HFFc6 (cell line): ENCODE data around the gene ZAR1L. TPM values are rescaled to one million over a fixed set of nuclear protein-coding genes. Genes with fewer than 3 reads are reported as not detected.

Experiments used
- DNase-seq: peaks from one replicate; pipeline ENCODE4 v3.0.0-alpha.2; 2018
- H3K27ac Mint-ChIP-seq: 2 replicates; pipeline ENCODE4 v1.8.0; 2020; ENCODE audit warnings: mild to moderate bottlenecking, mixed read lengths
- H3K27me3 Mint-ChIP-seq: 2 replicates; pipeline ENCODE4 v1.8.0; 2021; ENCODE audit warnings: mild to moderate bottlenecking, moderate library complexity, mixed read lengths; ENCODE audit not compliant: insufficient read depth
- H3K36me3 Mint-ChIP-seq: 2 replicates; pipeline ENCODE4 v1.8.0; 2021; ENCODE audit warnings: low read depth, mixed read lengths
- H3K4me1 Mint-ChIP-seq: 2 replicates; pipeline ENCODE4 v1.8.0; 2020; ENCODE audit warnings: low read depth, mixed read lengths
- H3K4me3 Mint-ChIP-seq: 2 replicates; pipeline ENCODE4 v1.8.0; 2020; ENCODE audit warnings: mild to moderate bottlenecking, moderate library complexity, mixed read lengths
- H3K9me3 Mint-ChIP-seq: 2 replicates; pipeline ENCODE4 v1.8.0; 2020; ENCODE audit warnings: mild to moderate bottlenecking, mixed read lengths
- CTCF ChIP-seq: fragments of 200-600 bp; sonication (generic); IDR thresholded peaks from 2 replicates; pipeline ENCODE4 v1.5.0; 2021; ENCODE audit warnings: antibody characterized with exemption, mild to moderate bottlenecking
- total RNA-seq, 6 experiments: library from RNA; stranded (reverse); fragmentation: NEBNext Ultra II Directional; extraction: Animal tissue kit (Norgen Biotek cat#: 25700); gene quantifications; 2 replicates in 1 of 6; 3 replicates in 5 of 6; pipeline ENCODE4 v1.2.3, GENCODE V29; 2021

ZAR1L gene
- total RNA-seq, 6 experiments from 2014 or later: not detected

- Mint-ChIP-seq H3K9me3 (no peaks in the 10 kb centered on the region), H3K27ac (no peak overlapping the region), H3K4me3 (no peak overlapping the region), H3K36me3 (no peaks in the 10 kb centered on the region), H3K4me1 (peaks cover 2% of the 10 kb centered on the region), H3K27me3 (no peaks in the 10 kb centered on the region; the same call in 1 of the 2 replicates)
- DNase-seq: no peak
- no peak for TF ChIP-seq CTCF
These were observed 59.4 kb downstream of the ZAR1L start for GRCh38 chr13:32255724-32256109.

- no peak for DNase-seq
- no peak for TF ChIP-seq CTCF
- H3K36me3 Mint-ChIP-seq: no peaks in the 10 kb centered on the region
- H3K9me3 Mint-ChIP-seq: no peaks in the 10 kb centered on the region
- no peaks in the 10 kb centered on the region; the same call in 1 of the 2 replicates for H3K4me1 Mint-ChIP-seq
- no peak overlapping the region for H3K27ac Mint-ChIP-seq
- no peaks in the 10 kb centered on the region; the same call in 1 of the 2 replicates for H3K27me3 Mint-ChIP-seq
- H3K4me3 Mint-ChIP-seq: no peak overlapping the region
These were observed 60.0 kb downstream of the ZAR1L start for GRCh38 chr13:32254916-32255723.

- no peak for TF ChIP-seq CTCF
- DNase-seq: no peak
These were observed 60.7 kb downstream of the ZAR1L start for GRCh38 chr13:32254416-32254815.

GRCh38 chr13:32253911-32254399 lies 61.2 kb downstream of the ZAR1L start:
- TF ChIP-seq CTCF: no peak
- Mint-ChIP-seq H3K4me3 (no peak overlapping the region), H3K27ac (no peak overlapping the region), H3K36me3 (peaks cover 8% of the 10 kb centered on the region; the same call in 1 of the 2 replicates), H3K27me3 (no peaks in the 10 kb centered on the region; the same call in 1 of the 2 replicates), H3K4me1 (no peaks in the 10 kb centered on the region), H3K9me3 (no peaks in the 10 kb centered on the region)
- no peak for DNase-seq

More at GRCh38 chr13:32254416-32254815, 60.7 kb downstream of the ZAR1L start:
- peaks cover 6% of the 10 kb centered on the region; the same call in 1 of the 2 replicates for H3K36me3 Mint-ChIP-seq
- no peak overlapping the region for H3K27ac Mint-ChIP-seq
- no peak overlapping the region for H3K4me3 Mint-ChIP-seq
- H3K4me1 Mint-ChIP-seq: no peaks in the 10 kb centered on the region
- no peaks in the 10 kb centered on the region for H3K9me3 Mint-ChIP-seq
- no peaks in the 10 kb centered on the region; the same call in 1 of the 2 replicates for H3K27me3 Mint-ChIP-seq

Other genes starting within 250 kb of the ZAR1L start
- 1 to 10 TPM; 4.0 to 8.4 (median 8.2) TPM for gene BRCA2, start 145 bp upstream of the ZAR1L start, total RNA-seq
- under 1 TPM; 0.08 to 0.60 (median 0.33) TPM for gene N4BP2L1, start 112.8 kb upstream of the ZAR1L start, total RNA-seq
- gene N4BP2L2, start 223.4 kb upstream of the ZAR1L start, total RNA-seq: 10 to 100 TPM; 44.7 to 57.9 (median 50.4) TPM